Kidney (tissue), 14 donors: ENCODE measurements around the gene PKHD1. TPM values are rescaled to one million over a fixed set of nuclear protein-coding genes. Genes with fewer than 3 reads are reported as not detected.
"Not testable (repeated sequence)": the region's sequence is repeated elsewhere in the genome, so short reads cannot be mapped to it uniquely, and the experiment has no call there.

ENCODE experiments used
- DNase-seq, 5 donors: peaks; one replicate each; pipeline ENCODE4 v3.0.0-alpha.2; 2013 to 2020
- FAIRE-seq: peaks from 2 replicates; lab custom pipeline; 2012; peaks lifted over from hg19 to GRCh38; lab: Jason Lieb, UNC
- H3K27ac ChIP-seq, 2 donors: one replicate each; pipeline ENCODE4 v1.7.0; 2013; ENCODE audit warnings: low read depth in 2 of 2, low read length in 2 of 2, inconsistent platforms in 1 of 2
- H3K27me3 ChIP-seq: one replicate; pipeline ENCODE4 v1.7.1; 2013; ENCODE audit warnings: low read length, inconsistent platforms; ENCODE audit not compliant: control insufficient read depth, insufficient read depth
- H3K36me3 ChIP-seq, 3 donors: one replicate each; pipeline versions ENCODE4 v1.7.0 to v1.7.1; 2013; ENCODE audit warnings: low read length in 3 of 3, control low read depth in 1 of 3, inconsistent platforms in 1 of 3; ENCODE audit not compliant: insufficient read depth in 3 of 3, control insufficient read depth in 2 of 3
- H3K4me1 ChIP-seq, 3 donors: one replicate each; pipeline versions ENCODE4 v1.7.0 to v1.7.1; 2013; ENCODE audit warnings: low read length in 3 of 3, inconsistent platforms in 1 of 3, low read depth in 1 of 3; ENCODE audit not compliant: control insufficient read depth in 2 of 3, insufficient read depth in 2 of 3
- H3K4me3 ChIP-seq, 3 donors: one replicate each; pipeline versions ENCODE4 v1.7.0 to v1.8.1; 2013; ENCODE audit warnings: low read length in 3 of 3, control low read depth in 1 of 3, inconsistent platforms in 1 of 3
- H3K9ac ChIP-seq, 3 donors: one replicate each; pipeline versions ENCODE4 v1.7.0 to v1.7.1; 2013; ENCODE audit warnings: low read length in 3 of 3, control low read depth in 1 of 3, inconsistent platforms in 1 of 3
- H3K9me3 ChIP-seq, 3 donors: one replicate each; pipeline versions ENCODE4 v1.7.0 to v1.7.1; 2013; ENCODE audit warnings: low read length in 3 of 3, control low read depth in 1 of 3, inconsistent platforms in 1 of 3; ENCODE audit not compliant: control insufficient read depth in 2 of 3, insufficient read depth in 1 of 3
- intact Hi-C: fragments of 100-400 bp; cut with DNase I; formaldehyde crosslinking; loops from one replicate; pipeline ENCODE4 v1.11.1; 2022
- polyA plus RNA-seq: library from polyadenylated mRNA; stranded (reverse); fragments of 350-450 nt; fragmentation: Illumina TruSeq; extraction: RNeasy Lipid Tissue Mini Kit (QIAGEN cat#74804); gene quantifications from one replicate; pipeline ENCODE4 v1.2.3, GENCODE V29; 2014; ENCODE audit warnings: low read depth, low replicate concordance; ENCODE audit not compliant: insufficient read depth
- total RNA-seq: library from RNA; stranded (reverse); fragmentation: NEBNext Ultra II Directional; extraction: Animal tissue kit (Norgen Biotek cat#: 25700); gene quantifications from one replicate; pipeline ENCODE4 v1.2.1, GENCODE V29; 2021
- TF ChIP-seq, protein P1 (sequence below): IDR thresholded peaks from 3 replicates; pipeline ENCODE4 v1.5.1; 2012; ENCODE audit warnings: mild to moderate bottlenecking, moderate library complexity, borderline replicate concordance; ENCODE audit not compliant: insufficient read depth; ENCODE audit errors: extremely low read depth
- donor health status: control.
- donor health status: control.
- donor health status: control.
- donor health status: control.
- donor health status: control.
- donor health status: DM: yes; HTN: yes; CAD: no.
- donor health status: Normal renal cell carcinoma (clear cell type).

PKHD1 gene
- total and polyA plus RNA-seq, 2 donors from 2014 or later = 6.0 to 77.5 TPM

GRCh38 chr6:51854876-51855275 lies 232.5 kb downstream of the PKHD1 start:
- no peaks in the 10 kb centered on the region for H3K9me3 ChIP-seq
- H3K27ac ChIP-seq = no peak overlapping the region
- DNase-seq (peak in 2 of 5 donors; percentile 28 to 45), FAIRE-seq (no peak)
- intact Hi-C loops = no loop called here
- H3K4me1 ChIP-seq = no peaks in the 10 kb centered on the region
- TF ChIP-seq, protein P1, sequence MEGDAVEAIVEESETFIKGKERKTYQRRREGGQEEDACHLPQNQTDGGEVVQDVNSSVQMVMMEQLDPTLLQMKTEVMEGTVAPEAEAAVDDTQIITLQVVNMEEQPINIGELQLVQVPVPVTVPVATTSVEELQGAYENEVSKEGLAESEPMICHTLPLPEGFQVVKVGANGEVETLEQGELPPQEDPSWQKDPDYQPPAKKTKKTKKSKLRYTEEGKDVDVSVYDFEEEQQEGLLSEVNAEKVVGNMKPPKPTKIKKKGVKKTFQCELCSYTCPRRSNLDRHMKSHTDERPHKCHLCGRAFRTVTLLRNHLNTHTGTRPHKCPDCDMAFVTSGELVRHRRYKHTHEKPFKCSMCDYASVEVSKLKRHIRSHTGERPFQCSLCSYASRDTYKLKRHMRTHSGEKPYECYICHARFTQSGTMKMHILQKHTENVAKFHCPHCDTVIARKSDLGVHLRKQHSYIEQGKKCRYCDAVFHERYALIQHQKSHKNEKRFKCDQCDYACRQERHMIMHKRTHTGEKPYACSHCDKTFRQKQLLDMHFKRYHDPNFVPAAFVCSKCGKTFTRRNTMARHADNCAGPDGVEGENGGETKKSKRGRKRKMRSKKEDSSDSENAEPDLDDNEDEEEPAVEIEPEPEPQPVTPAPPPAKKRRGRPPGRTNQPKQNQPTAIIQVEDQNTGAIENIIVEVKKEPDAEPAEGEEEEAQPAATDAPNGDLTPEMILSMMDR = no peak
- no peak overlapping the region for H3K4me3 ChIP-seq
- no peak overlapping the region for H3K9ac ChIP-seq
- H3K36me3 ChIP-seq = peaks cover 3 to 21% (median 6%) of the 10 kb centered on the region in 3 donors
- H3K27me3 ChIP-seq = no peaks in the 10 kb centered on the region

DNA sequence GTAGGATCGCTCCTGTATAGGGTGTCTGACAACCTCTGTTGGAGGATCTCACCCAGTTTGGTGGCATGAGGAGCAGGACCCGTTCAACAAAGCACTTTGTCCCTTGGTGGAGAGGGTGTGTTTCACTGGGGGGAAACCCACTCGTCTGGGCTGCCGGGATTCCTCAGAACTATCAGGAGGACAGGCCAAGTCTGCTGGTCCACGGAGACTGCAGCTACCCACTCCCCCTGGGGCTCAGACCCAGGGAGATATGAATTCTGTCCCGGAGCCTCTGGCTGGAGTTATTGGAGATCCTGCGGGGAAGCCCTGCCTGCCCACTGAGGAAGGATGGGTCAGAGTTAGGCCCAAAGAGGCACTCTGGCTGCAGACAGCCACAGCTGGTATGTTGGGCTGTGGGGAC lies 233.1 kb downstream of the PKHD1 start:
- H3K9me3 ChIP-seq = no peaks in the 10 kb centered on the region
- no peak overlapping the region for H3K4me3 ChIP-seq
- no peak for DNase-seq
- intact Hi-C loops = no loop called here
- peaks cover 3 to 21% (median 6%) of the 10 kb centered on the region in 3 donors for H3K36me3 ChIP-seq
- no peaks in the 10 kb centered on the region for H3K4me1 ChIP-seq
- no peaks in the 10 kb centered on the region for H3K27me3 ChIP-seq
- TF ChIP-seq, protein P1 = no peak
- no peak for FAIRE-seq
- no peak overlapping the region for H3K9ac ChIP-seq
- no peak overlapping the region for H3K27ac ChIP-seq

GRCh38 chr6:51853109-51853508 lies 234.3 kb downstream of the PKHD1 start:
- FAIRE-seq, H3K4me1 ChIP-seq, DNase-seq, intact Hi-C loops, H3K4me3 ChIP-seq, H3K9ac ChIP-seq, H3K27ac ChIP-seq, H3K27me3 ChIP-seq, H3K9me3 ChIP-seq: not testable (repeated sequence)
- peaks cover 3 to 21% (median 6%) of the 10 kb centered on the region in 3 donors for H3K36me3 ChIP-seq

- FAIRE-seq (no peak), DNase-seq (no peak)
- peaks cover 0 to 18% (median 0%) of the 10 kb centered on the region in 3 donors for H3K36me3 ChIP-seq
- TF ChIP-seq, protein P1 = no peak
- no peak overlapping the region for H3K27ac ChIP-seq
- intact Hi-C loops = no loop called here
- no peaks in the 10 kb centered on the region for H3K27me3 ChIP-seq
- H3K9me3 ChIP-seq = no peaks in the 10 kb centered on the region
- no peak overlapping the region for H3K4me3 ChIP-seq
- H3K9ac ChIP-seq = no peak overlapping the region
- peaks cover 0 to 4% (median 0%) of the 10 kb centered on the region in 3 donors for H3K4me1 ChIP-seq
Observed at GRCh38 chr6:51846531-51846930, 240.9 kb downstream of the PKHD1 start.
